Caco-2 (cell line): ENCODE measurements around the gene DENND2A. TPM values are rescaled to one million over a fixed set of nuclear protein-coding genes. Genes with fewer than 3 reads are reported as not detected.

Experiments
- BruUV-seq: library from RNA; stranded (reverse); fragments of 400-500 nt; replicated peaks from 2 replicates; lab custom pipeline; 2021; lab: Mats Ljungman, UMichigan
- CTCF ChIA-PET: fragments of 300-600 bp; sonication (Branson Sonifier 250); formaldehyde crosslinking; loops from one replicate; lab custom pipeline; 2022; ENCODE audit warnings: antibody characterized with exemption; lab: Charles Lee
- POLR2A ChIA-PET: fragments of 300-600 bp; sonication (Branson Sonifier 250); formaldehyde crosslinking; loops from one replicate; lab custom pipeline; 2022; ENCODE audit warnings: antibody characterized with exemption; lab: Charles Lee
- DNase-seq, 2 experiments: peaks; one replicate each; pipeline versions ENCODE4 v3.0.0 to v3.0.0-alpha.2; 2020 to 2022
- H3K27me3 ChIP-seq: replicated peaks from 2 replicates; pipeline ENCODE4 v1.6.0; 2011; ENCODE audit warnings: low read length; ENCODE audit not compliant: control insufficient read depth, insufficient read depth
- H3K36me3 ChIP-seq: 2 replicates; pipeline ENCODE4 v1.5.1; 2011; ENCODE audit warnings: low read length; ENCODE audit not compliant: control insufficient read depth, insufficient read depth
- H3K4me1 ChIP-seq: fragments of 250-450 bp; sonication (Bioruptor Pico); 2 replicates; pipeline ENCODE4 v1.5.1; 2020; ENCODE audit warnings: mild to moderate bottlenecking
- H3K4me3 ChIP-seq: 2 replicates; pipeline ENCODE4 v1.5.1; 2011; ENCODE audit warnings: low read depth, mild to moderate bottlenecking, control low read depth, low read length
- H3K9me3 ChIP-seq: fragments of 250-450 bp; sonication (Bioruptor Pico); 2 replicates; pipeline ENCODE4 v1.5.1; 2020; ENCODE audit warnings: mild to moderate bottlenecking, moderate library complexity
- H3K27ac Mint-ChIP-seq: one replicate; pipeline ENCODE4 v1.8.0; 2022; ENCODE audit warnings: mixed read lengths; ENCODE audit not compliant: unreplicated experiment
- H3K27me3 Mint-ChIP-seq: one replicate; pipeline ENCODE4 v1.8.0; 2022; ENCODE audit warnings: mixed read lengths; ENCODE audit not compliant: insufficient read depth, unreplicated experiment
- H3K36me3 Mint-ChIP-seq: one replicate; pipeline ENCODE4 v1.8.0; 2022; ENCODE audit warnings: mild to moderate bottlenecking, mixed read lengths; ENCODE audit not compliant: insufficient read depth, unreplicated experiment
- H3K4me1 Mint-ChIP-seq: one replicate; pipeline ENCODE4 v1.8.0; 2022; ENCODE audit warnings: low read depth, mixed read lengths; ENCODE audit not compliant: unreplicated experiment
- H3K4me3 Mint-ChIP-seq: one replicate; pipeline ENCODE4 v1.8.0; 2022; ENCODE audit warnings: mild to moderate bottlenecking, moderate library complexity, mixed read lengths; ENCODE audit not compliant: unreplicated experiment
- H3K9me3 Mint-ChIP-seq: one replicate; pipeline ENCODE4 v1.8.0; 2022; ENCODE audit warnings: mixed read lengths; ENCODE audit not compliant: unreplicated experiment
- CTCF ChIP-seq, 2 experiments: fragments of 200-600 bp in 1 of 2; IDR thresholded peaks; 1 replicate in 1 of 2; 2 replicates in 1 of 2; pipeline versions ENCODE4 v1.5.1 to v1.8.0; 2011 to 2022; ENCODE audit warnings: antibody characterized with exemption in 1 of 2, control low read depth in 1 of 2, inconsistent platforms in 1 of 2, low read depth in 1 of 2, low read length in 1 of 2, mild to moderate bottlenecking in 1 of 2, moderate library complexity in 1 of 2; ENCODE audit not compliant: insufficient read depth in 1 of 2, severe bottlenecking in 1 of 2, unreplicated experiment in 1 of 2
- intact Hi-C: fragments of 100-400 bp; cut with micrococcal nuclease; formaldehyde crosslinking; loops from one replicate; pipeline ENCODE4 v1.10.0; 2022; ENCODE audit not compliant: unreplicated experiment
- total RNA-seq: library from RNA; stranded (reverse); gene quantifications from 2 replicates; pipeline ENCODE4 v1.2.3, GENCODE V29; 2022

DENND2A gene
- total RNA-seq, 1 experiment from 2014 or later: 0.95 TPM

DNA sequence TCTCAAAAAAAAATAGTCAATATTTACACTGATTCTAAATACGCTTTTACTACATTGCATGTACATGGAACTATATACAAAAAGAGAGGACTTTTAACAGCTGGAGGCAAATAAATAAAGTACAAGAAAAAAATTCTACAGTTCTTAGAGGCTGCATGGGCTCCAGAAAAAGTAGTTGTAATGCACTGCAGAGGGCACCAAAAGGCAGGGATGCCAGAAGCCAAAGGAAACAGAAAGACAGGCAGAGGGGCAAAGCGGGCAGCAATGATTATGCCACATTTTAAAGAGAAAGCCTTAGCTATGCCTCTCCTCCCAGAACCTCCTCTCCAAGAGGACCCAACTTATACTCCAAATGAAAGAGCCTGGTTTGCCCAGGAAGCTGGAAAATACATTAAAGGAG lies 20.5 kb upstream of the DENND2A start:
- no peak overlapping the region for H3K27ac Mint-ChIP-seq
- Histone ChIP-seq H3K4me1 (peaks cover 9% of the 10 kb centered on the region), H3K4me3 (no peak overlapping the region), H3K9me3 (no peaks in the 10 kb centered on the region), H3K27me3 (no peaks in the 10 kb centered on the region), H3K36me3 (no peaks in the 10 kb centered on the region)
- ChIA-PET CTCF (interaction anchor here (1.4 kb wide), 1 partner anchor 143 kb away, joined by 3 read pairs; no protein-coding TSS in a partner anchor), POLR2A (no interaction called here)
- H3K27me3 Mint-ChIP-seq: no peaks in the 10 kb centered on the region
- DNase-seq: no peak
- no peak for TF ChIP-seq CTCF (IDR thresholded peaks at IDR 0.05; ENCODE audit: insufficient read depth in 1 of 2, low read depth in 1 of 2, low read length in 1 of 2, severe bottlenecking in 1 of 2, unreplicated experiment in 1 of 2)
- no peaks in the 10 kb centered on the region for H3K36me3 Mint-ChIP-seq
- intact Hi-C loops: no loop called here
- H3K9me3 Mint-ChIP-seq: no peaks in the 10 kb centered on the region
- peaks cover 8% of the 10 kb centered on the region for H3K4me1 Mint-ChIP-seq
- BruUV-seq: no TSS peak
- no peak overlapping the region for H3K4me3 Mint-ChIP-seq

DNA sequence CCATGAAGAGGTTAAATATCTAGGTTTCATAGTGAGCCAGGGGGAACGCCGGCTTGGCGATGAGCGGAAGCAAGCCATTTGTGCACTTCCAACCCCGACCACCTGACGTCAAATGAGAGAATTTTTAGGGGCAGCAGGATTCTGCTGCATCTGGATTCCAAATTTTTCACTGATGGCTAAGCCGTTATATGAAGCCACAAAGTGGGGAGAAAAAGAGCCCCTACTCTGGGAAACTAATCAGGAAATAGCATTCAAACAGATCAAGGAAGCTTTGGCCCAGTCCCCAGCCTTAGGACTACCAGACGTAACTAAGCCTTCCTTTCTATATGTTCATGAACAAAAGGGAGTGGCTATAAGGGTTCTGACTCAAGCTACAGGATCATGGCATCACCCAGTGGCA lies 19.2 kb upstream of the DENND2A start:
- Mint-ChIP-seq H3K9me3 (no peaks in the 10 kb centered on the region), H3K27ac (no peak overlapping the region), H3K27me3 (no peaks in the 10 kb centered on the region), H3K4me3 (no peak overlapping the region), H3K36me3 (no peaks in the 10 kb centered on the region), H3K4me1 (peaks cover 12% of the 10 kb centered on the region)
- Histone ChIP-seq H3K4me1 (peaks cover 9% of the 10 kb centered on the region), H3K9me3 (no peaks in the 10 kb centered on the region), H3K4me3 (no peak overlapping the region), H3K36me3 (no peaks in the 10 kb centered on the region), H3K27me3 (no peaks in the 10 kb centered on the region)
- ChIA-PET CTCF (interaction anchor here (1.4 kb wide), 1 partner anchor 142 kb away, joined by 3 read pairs; no protein-coding TSS in a partner anchor), POLR2A (no interaction called here)
- no peak for TF ChIP-seq CTCF (IDR thresholded peaks at IDR 0.05; ENCODE audit: insufficient read depth in 1 of 2, low read depth in 1 of 2, low read length in 1 of 2, severe bottlenecking in 1 of 2, unreplicated experiment in 1 of 2)
- no TSS peak for BruUV-seq
- intact Hi-C loops: loop anchor here (10.0 kb wide), 1 partner anchor 485 kb away; the partner anchor contains the start of gene KDM7A
- DNase-seq: no peak

DNA sequence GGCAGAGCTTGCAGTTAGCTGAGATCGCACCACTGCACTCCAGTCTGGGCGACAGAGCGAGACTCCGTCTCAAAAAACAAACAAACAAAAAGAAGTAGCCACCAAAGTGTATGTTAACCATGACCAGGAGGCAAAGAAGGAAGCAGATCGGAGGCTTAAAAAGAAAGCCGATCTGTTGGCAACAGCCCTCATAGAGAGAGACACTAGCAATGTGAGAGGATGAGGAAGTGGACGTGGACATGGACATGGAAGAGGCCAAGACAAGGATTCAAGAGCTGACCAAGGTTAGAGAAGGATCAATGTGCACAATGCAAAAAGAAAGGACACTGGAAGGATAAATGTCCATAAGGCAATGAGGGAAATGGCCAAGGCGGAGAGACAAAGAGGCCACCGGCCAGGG lies 17.3 kb upstream of the DENND2A start:
- DNase-seq: no peak
- no peak for TF ChIP-seq CTCF (IDR thresholded peaks at IDR 0.05; ENCODE audit: insufficient read depth in 1 of 2, low read depth in 1 of 2, low read length in 1 of 2, severe bottlenecking in 1 of 2, unreplicated experiment in 1 of 2)
- Mint-ChIP-seq H3K27ac (no peak overlapping the region), H3K4me1 (peaks cover 12% of the 10 kb centered on the region), H3K36me3 (no peaks in the 10 kb centered on the region), H3K27me3 (no peaks in the 10 kb centered on the region), H3K9me3 (no peaks in the 10 kb centered on the region), H3K4me3 (no peak overlapping the region)
- intact Hi-C loops: loop anchor here (10.0 kb wide), 1 partner anchor 483 kb away; the partner anchor contains the start of gene KDM7A
- no peaks in the 10 kb centered on the region for H3K36me3 ChIP-seq
- no TSS peak for BruUV-seq
- no peak overlapping the region for H3K4me3 ChIP-seq
- no peaks in the 10 kb centered on the region for H3K9me3 ChIP-seq
- H3K27me3 ChIP-seq: no peaks in the 10 kb centered on the region
- CTCF ChIA-PET: no interaction called here
- POLR2A ChIA-PET: interaction anchor here (0.6 kb wide), 1 partner anchor 39 kb away, joined by 5 read pairs; the partner anchor contains the start of gene NDUFB2
- H3K4me1 ChIP-seq: peaks cover 9% of the 10 kb centered on the region
